NT2/D1 (cell line): Measurements from ENCODE around the gene CIAO2A.
"Not testable (repeated sequence)": the region's sequence is repeated elsewhere in the genome, so short reads cannot be mapped to it uniquely, and the experiment has no call there.

ENCODE experiments used
- DNase-seq: peaks from one replicate; pipeline ENCODE4 v3.0.0-alpha.2; 2011; ENCODE audit warnings: low read depth, low spot score
- H3K27me3 ChIP-seq: 2 replicates; pipeline ENCODE4 v1.6.0; 2011; ENCODE audit warnings: mild to moderate bottlenecking; ENCODE audit not compliant: insufficient read length, insufficient read depth
- H3K36me3 ChIP-seq: 2 replicates; pipeline ENCODE4 v1.6.1; 2011; ENCODE audit warnings: mild to moderate bottlenecking, low read length, mixed read lengths; ENCODE audit not compliant: insufficient read depth, insufficient read length
- H3K4me1 ChIP-seq: 2 replicates; pipeline ENCODE4 v1.5.1; 2011; ENCODE audit not compliant: insufficient read depth, insufficient read length
- H3K4me3 ChIP-seq: 2 replicates; pipeline ENCODE4 v1.5.1; 2011; ENCODE audit warnings: low read depth; ENCODE audit not compliant: insufficient read length
- H3K9ac ChIP-seq: 2 replicates; pipeline ENCODE4 v1.6.0; 2011; ENCODE audit warnings: low read depth; ENCODE audit not compliant: insufficient read length
- H3K9me3 ChIP-seq: 2 replicates; pipeline ENCODE4 v1.5.1; 2011; ENCODE audit warnings: mild to moderate bottlenecking, low read length; ENCODE audit not compliant: insufficient read depth
- SUZ12 ChIP-seq: IDR thresholded peaks from 2 replicates; pipeline ENCODE4 v1.6.1; 2011; ENCODE audit not compliant: insufficient read length, insufficient read depth; ENCODE audit errors: extremely low read depth
- YY1 ChIP-seq: IDR thresholded peaks from 2 replicates; pipeline ENCODE4 v1.6.1; 2011; ENCODE audit not compliant: insufficient read length, insufficient read depth
- ZNF274 ChIP-seq: IDR thresholded peaks from 2 replicates; pipeline ENCODE4 v1.6.1; 2011; ENCODE audit warnings: mild to moderate bottlenecking, low read depth, low read length

Gene CIAO2A

GRCh38 chr15:64111679-64112050 is 18.0 kb upstream of the CIAO2A start:
- Histone ChIP-seq H3K27me3 (no peaks in the 10 kb centered on the region), H3K4me3 (no peak overlapping the region), H3K9me3 (no peaks in the 10 kb centered on the region), H3K9ac (no peak overlapping the region), H3K4me1 (peaks cover 2% of the 10 kb centered on the region), H3K36me3 (peaks cover 34% of the 10 kb centered on the region)
- TF ChIP-seq ZNF274 = no peak
- TF ChIP-seq SUZ12 = no peak
- TF ChIP-seq YY1 = no peak
- no peak for DNase-seq

GRCh38 chr15:64110950-64111678 is 17.5 kb upstream of the CIAO2A start:
- DNase-seq = no peak
- Histone ChIP-seq H3K36me3 (peaks cover 29% of the 10 kb centered on the region), H3K4me3 (no peak overlapping the region), H3K4me1 (peaks cover 2% of the 10 kb centered on the region), H3K9me3 (no peaks in the 10 kb centered on the region), H3K27me3 (no peaks in the 10 kb centered on the region), H3K9ac (no peak overlapping the region)
- no peak for TF ChIP-seq YY1
- no peak for TF ChIP-seq ZNF274
- TF ChIP-seq SUZ12 = no peak

DNA sequence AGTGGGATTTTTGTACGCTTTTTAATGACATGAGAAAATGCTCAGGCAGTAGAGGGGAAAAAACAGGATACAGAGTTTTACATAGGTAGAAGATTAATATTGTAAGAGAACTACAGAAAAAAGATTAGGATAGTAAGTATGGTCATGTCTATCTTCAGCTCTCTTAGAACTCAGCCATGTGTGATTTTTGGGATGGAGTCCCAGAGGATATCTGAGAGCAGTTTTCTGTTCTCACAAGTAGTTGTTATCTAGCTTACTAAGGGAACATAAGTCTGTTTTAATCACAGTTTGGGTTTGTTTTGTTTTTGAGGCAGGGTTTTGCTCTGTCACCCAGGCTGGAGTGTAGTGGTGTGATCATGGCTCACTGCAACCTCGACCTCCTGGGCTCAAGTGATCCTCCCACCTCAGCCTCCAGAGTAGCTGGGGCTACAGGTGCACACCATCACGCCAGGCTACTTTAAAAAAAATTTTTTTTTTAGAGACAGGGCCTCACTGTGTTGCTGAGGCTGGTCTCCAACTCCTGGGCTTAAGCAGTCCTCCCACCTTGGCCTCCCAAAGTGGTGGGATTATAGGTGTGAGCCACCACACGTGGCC is 16.6 kb upstream of the CIAO2A start:
- not testable (repeated sequence) for H3K4me1 ChIP-seq, DNase-seq, H3K9me3 ChIP-seq, H3K4me3 ChIP-seq, H3K9ac ChIP-seq, H3K27me3 ChIP-seq
- peaks cover 22% of the 10 kb centered on the region for H3K36me3 ChIP-seq

GRCh38 chr15:64107337-64107736 is 13.7 kb upstream of the CIAO2A start:
- peaks cover 1% of the 10 kb centered on the region for H3K36me3 ChIP-seq
- TF ChIP-seq YY1 (no peak), ZNF274 (no peak), SUZ12 (no peak)
- H3K27me3 ChIP-seq = no peaks in the 10 kb centered on the region
- no peaks in the 10 kb centered on the region for H3K9me3 ChIP-seq
- no peak for DNase-seq
- H3K9ac ChIP-seq = no peak overlapping the region
- peaks cover 1% of the 10 kb centered on the region for H3K4me1 ChIP-seq
- no peak overlapping the region for H3K4me3 ChIP-seq

- H3K4me1 ChIP-seq = no peaks in the 10 kb centered on the region
- TF ChIP-seq SUZ12 = no peak
- no peak for TF ChIP-seq YY1
- DNase-seq = no peak
- H3K9me3 ChIP-seq = no peaks in the 10 kb centered on the region
- no peak overlapping the region for H3K4me3 ChIP-seq
- no peaks in the 10 kb centered on the region for H3K27me3 ChIP-seq
- no peak overlapping the region for H3K9ac ChIP-seq
- peaks cover 4% of the 10 kb centered on the region for H3K36me3 ChIP-seq
Measured at GRCh38 chr15:64105113-64105704, 11.6 kb upstream of the CIAO2A start.

DNA sequence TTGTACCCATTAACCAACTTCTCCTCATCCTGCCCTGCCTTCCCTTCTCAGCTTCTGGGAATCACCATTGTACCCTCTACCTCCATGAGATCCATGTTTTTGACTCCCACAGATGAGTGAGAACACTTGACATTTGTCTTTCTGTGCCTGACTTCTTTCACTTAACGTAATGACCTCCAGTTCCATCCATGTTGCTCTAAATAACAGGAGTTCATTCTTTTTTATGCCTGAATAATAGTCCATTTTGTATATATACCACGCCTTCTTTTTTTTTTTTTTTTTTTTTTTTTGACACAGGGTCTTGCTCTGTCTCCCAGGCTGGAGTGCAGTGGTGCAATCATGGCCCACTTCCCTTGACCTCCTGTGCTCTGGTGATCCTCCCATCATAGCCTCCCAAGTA is 8.9 kb upstream of the CIAO2A start:
- H3K9ac ChIP-seq = no peak overlapping the region
- TF ChIP-seq YY1 (no peak), SUZ12 (no peak), ZNF274 (no peak)
- peaks cover 8% of the 10 kb centered on the region for H3K36me3 ChIP-seq
- H3K4me1 ChIP-seq = no peaks in the 10 kb centered on the region
- no peaks in the 10 kb centered on the region for H3K9me3 ChIP-seq
- no peak overlapping the region for H3K4me3 ChIP-seq
- DNase-seq = no peak
- no peaks in the 10 kb centered on the region for H3K27me3 ChIP-seq

- H3K27me3 ChIP-seq = no peaks in the 10 kb centered on the region
- TF ChIP-seq YY1 = no peak
- TF ChIP-seq ZNF274 = no peak
- no peak for TF ChIP-seq SUZ12
- H3K4me1 ChIP-seq = no peaks in the 10 kb centered on the region
- DNase-seq = no peak
- H3K36me3 ChIP-seq = peaks cover 8% of the 10 kb centered on the region
- no peak overlapping the region for H3K4me3 ChIP-seq
- no peaks in the 10 kb centered on the region for H3K9me3 ChIP-seq
- H3K9ac ChIP-seq = no peak overlapping the region
Measured at GRCh38 chr15:64100958-64101357, 7.3 kb upstream of the CIAO2A start.
